Mesenteric fat pad (tissue), 1 donor: ENCODE results near the gene SPRED2. TPM values are rescaled to one million over a fixed set of nuclear protein-coding genes. Genes with fewer than 3 reads are reported as not detected.

Source experiments
- DNase-seq: peaks from one replicate; pipeline ENCODE4 v3.0.0-alpha.2; 2020; ENCODE audit warnings: low spot score
- total RNA-seq: library from RNA; stranded (reverse); fragmentation: NEBNext Ultra II Directional; extraction: Animal tissue kit (Norgen Biotek cat#: 25700); gene quantifications from one replicate; pipeline ENCODE4 v1.2.1, GENCODE V29; 2021
- donor health status: DM: yes; HTN: yes; CAD: no.

Gene SPRED2
- total RNA-seq, 1 donor from 2014 or later: 48.7 TPM

DNA sequence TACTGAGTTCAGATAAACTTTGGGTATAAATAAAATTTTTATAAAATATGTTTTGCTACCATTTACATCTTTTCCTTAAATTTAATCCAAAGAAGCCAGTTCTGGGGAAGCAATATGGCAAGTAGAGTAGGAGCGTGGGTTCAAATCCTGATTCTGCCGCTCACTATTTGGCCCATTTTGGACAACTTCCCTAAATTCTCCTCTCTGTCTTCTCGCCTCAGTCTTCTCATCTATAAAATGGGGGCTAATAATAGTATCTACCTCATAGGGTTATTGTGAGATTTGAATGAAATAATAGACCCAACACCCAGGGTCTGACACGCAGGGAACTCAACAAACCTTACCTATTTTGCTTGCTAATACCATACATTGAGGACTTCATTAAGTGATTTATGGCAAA is 145.0 kb downstream of the SPRED2 start:
- no peak for DNase-seq

DNA sequence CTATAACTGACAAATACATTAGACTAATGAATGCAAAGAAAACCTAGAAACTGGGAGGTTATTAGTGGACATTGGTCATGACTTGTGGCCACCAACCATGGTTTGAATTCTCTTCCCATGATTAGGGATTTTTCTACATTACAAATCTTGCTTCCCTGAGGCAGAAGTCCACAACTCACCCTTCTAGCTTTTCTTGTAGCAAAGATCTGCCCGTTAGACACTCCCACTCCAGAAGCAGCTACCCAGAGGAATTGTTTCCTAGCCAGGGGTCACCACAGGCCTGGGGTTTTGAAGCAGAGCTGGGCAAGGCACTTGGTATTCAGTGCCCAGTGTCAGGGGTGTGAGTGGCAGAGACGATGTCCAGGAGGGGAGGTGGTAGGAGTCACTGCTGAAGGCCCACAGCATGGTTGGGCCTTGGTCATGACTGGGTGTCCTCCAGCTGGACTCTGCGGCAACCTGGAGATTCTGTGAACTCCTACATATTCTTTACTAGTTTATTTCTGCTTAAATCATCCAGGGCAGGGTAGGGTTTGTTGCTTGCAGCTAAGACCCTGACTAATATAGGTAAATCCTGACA is 149.8 kb downstream of the SPRED2 start:
- no peak for DNase-seq

DNA sequence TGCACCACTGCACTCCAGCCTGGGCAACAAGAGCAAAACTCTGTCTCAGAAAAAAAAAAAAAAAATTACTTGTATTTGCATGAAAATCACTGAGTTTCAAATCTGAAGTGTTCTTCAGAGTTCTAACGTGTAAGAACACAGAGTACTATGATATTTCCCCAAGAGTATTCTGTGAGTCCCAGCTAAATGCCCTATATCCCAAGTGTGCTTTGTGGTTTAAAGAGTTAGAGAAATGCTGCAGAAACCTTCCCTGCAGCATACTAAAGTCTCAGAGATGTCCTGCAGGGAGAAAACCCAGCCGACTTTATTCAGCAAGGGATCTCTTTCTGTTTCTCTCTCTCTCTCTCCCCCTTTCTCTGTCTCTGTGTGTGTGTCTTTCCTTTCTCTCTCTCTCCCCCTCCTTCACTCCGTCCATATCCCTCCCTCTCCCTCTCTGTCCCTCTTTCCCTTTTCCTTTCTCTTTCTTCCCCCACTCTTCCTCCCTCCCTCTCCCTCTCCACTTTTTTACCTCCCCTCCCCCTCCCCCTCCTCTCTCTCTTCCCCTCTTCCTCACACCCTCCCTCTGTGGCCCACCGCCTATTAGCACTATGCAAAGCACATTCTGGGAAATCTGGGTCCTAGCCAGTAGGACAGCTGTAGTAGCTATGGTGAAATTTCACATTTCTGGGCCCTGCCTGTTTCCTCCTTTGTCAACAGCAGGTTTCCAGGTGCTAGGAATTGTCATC is 150.6 kb downstream of the SPRED2 start:
- DNase-seq: no peak

DNA sequence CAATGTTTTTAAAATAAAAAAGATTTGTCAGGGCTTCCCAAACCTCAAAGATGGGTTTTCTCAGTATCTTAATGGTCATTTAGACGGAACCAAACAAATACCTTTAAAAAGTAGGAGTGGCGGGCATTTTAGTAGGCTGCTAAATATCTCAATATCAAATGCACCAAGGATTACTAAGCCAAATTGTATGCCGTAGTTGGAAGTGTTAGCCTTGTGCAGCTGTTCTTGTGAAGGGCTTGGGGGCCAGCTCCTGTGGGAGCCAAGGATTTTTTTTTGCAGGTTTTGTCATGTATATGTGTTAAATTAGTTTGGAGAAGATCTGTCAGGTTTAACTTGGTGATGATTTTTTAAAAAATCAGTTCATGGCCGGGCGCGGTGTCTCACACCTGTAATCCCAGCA is 152.6 kb downstream of the SPRED2 start:
- no peak for DNase-seq

DNA sequence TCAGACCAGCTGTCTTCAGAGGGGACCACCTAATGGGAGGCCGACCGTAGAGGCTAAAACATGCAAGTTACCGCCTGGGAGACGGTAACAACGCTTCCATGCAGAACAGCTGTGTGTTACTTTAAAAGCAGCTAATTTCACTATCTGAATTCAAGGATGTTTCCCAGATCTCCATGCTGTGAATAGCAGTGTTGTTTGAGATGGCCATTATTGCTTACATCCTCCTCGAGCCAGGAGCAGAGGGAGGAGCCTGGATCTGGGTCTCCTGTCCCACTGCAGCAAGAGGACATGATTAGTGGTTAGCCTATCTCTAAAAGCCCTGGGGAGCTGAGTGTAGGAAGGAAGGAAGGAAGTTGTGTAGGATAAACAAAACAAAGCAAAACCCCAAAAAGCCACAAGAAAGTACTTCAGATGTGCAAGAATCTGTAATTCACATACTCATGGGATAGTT is 153.8 kb downstream of the SPRED2 start:
- no peak for DNase-seq

DNA sequence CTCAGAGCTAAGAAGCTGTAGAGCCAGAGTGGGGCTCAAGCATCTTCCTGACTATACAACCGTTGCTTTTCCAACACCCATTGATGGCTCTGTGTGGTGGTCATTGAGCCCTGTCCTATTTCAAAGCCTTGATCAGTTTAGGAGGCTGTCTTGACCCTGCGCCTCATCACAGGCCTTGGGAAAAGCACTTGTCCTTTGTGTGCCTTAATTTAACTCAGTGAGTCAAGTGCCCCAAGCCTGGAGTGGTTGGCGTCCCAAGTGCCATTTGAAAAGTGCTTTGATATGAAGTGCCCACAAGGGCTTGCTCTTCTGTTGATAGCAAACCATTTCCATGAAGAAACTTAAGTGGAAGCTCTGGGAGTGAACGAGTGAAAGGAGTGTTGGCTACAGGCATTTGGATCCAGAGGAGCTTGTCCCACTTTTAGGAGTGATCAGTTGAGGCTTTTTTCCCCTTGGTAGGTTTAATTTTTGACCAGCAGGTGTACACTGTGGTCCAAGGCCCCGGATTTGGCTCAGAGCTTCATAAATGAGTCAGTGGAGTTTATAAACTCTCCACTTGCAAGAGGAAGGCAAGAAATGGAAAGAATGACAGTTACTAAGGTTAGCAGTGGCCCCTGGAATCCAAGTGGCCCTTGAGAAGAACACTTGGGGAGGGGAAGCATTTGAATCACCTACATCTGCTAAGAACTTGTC is 154.5 kb downstream of the SPRED2 start:
- DNase-seq: no peak

DNA sequence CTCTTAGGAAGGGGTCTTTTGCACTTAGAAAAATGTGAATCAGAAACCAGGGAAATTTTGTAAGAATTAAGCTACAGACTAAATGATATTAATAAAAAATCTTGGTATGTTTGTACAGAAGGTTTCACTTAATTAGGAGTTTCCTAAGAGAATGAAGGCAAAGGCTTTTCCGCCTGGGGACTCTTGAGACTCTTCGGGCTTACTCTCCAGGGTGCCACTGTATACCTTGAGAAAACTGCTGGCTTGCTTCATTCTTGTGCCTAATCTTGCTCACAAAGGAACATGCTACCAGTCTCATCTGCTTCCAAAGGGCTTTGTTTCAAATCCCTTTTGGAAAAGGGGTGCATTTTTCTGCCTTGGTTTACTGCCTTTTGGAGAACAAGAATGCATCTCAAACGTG is 155.3 kb downstream of the SPRED2 start:
- DNase-seq: no peak

DNA sequence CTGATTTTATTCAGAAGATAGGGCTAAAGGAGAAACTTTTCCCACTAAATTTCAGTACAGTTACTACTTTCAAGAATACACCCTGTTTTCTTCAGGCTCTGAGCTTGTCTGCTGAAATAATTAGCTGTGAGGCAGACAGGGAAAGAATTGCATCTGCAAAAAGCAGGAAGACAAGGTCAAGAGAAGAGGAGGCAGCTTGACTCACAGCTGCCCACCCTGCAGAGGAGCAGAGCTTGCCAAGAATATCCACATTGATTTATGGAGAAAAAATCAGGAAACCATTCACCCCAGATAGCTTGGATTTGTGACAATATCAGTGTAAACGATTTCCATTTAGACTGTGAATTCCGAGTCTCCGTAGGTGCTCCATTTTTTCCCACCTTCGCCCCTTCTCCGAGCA is 155.8 kb downstream of the SPRED2 start:
- DNase-seq: no peak

DNA sequence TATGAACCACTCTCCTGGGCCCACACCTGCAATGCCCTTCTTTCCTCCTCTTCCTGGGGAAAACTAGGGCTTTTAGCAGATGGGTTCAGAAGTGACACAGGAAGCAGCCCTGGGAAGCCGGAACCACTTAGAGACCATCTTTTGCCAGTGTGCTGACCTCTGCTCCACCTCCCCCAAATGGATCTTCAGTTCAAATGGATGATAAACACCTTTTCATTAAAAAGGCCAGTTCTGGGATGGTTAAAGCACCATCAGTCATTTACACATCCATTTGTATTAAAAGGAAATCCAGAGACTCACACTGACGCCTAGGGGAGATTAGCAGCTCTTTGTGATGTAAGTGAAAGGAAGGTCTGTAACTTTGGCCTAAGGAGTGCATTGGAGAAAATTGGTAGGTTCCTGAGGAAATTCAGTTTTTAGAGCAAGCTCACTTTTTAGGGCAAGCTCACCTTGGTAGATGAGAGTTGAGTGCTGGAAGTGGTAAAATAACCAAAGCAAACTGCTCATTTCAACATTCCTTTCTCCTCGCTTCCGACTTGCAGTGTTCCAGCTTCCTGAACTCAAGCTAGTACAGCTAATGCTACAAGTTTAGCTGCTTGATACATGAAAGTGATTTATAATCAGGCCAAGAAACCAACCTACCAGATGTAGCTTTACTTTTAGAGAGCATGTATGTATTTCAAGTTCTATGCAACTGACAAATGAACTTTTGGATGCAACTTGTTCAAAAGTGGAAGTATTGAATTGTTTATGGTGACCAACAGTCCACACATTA is 157.1 kb downstream of the SPRED2 start:
- DNase-seq: no peak

DNA sequence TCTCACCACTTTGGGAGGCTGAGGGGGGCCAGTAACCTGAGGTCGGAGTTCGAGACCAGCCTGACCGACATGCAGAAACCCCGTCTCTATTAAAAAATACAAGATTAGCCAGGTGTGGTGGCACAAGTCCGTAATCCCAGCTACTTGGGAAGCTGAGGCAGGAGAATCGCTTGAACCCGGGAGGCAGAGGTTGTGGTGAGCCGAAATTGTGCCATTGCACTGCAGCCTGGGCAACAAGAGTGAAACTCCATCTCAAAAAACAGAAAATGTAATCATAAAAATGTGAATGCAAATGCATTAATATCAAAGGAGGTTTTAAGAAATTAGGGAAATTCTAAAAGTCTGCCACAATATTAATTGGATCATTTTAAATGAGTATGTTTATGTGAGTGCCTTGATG is 159.1 kb downstream of the SPRED2 start:
- DNase-seq: no peak

DNA sequence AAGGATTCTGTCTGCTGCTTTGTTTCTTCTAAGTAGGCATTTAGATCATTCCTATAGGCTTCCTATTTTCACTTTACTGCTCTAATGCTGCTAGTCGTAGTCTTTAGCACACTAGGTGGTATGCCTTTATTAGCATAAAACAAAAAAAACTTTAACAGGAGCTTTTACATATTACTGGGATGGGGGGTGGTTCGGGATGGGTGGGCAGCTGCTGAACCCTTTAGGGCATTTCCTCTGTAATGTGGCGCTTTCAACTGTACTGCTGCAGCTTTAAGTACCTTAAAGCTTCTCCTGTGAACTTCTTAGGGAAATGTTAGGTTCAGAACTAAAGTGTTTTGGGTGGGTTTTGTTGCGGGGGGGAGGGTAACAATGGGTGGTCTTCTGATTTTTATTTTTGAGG is 163.4 kb downstream of the SPRED2 start:
- DNase-seq: no peak

DNA sequence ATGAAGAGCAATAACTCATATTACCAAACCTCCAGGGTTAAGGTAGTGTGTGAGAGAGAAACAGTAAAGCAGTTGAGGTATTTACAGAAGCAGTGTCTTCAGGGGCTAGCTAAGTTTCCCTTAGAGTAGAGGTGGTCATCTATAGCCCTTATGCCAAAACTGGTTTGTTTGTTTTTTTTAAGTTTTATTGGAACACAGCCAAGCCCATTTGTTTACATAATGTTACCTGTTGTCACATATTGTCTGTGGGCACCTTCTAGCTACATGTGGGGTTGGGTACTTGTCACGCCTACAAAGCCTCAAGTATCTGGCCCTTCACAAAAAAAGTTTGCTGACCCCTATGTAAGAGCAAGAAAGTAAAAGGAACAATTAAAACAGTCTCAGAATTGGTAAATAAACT is 165.4 kb downstream of the SPRED2 start:
- DNase-seq: no peak

DNA sequence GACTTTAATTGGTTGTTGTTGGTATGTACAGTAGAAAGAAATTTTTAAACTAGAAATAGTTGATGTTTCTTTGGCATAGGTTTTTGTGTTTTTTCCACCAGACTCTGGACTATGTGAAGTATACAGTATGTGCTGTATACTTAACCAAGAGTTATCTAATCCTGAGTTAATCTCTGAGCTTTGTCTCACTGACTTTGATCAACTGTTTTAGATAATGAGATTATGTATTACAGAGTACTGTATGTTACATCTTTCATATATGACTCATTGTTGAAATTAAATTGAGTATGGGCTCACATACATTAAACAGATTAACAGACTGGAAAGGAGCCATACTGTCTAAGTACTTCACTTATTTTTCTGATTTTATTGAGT is 166.7 kb downstream of the SPRED2 start:
- DNase-seq: no peak

DNA sequence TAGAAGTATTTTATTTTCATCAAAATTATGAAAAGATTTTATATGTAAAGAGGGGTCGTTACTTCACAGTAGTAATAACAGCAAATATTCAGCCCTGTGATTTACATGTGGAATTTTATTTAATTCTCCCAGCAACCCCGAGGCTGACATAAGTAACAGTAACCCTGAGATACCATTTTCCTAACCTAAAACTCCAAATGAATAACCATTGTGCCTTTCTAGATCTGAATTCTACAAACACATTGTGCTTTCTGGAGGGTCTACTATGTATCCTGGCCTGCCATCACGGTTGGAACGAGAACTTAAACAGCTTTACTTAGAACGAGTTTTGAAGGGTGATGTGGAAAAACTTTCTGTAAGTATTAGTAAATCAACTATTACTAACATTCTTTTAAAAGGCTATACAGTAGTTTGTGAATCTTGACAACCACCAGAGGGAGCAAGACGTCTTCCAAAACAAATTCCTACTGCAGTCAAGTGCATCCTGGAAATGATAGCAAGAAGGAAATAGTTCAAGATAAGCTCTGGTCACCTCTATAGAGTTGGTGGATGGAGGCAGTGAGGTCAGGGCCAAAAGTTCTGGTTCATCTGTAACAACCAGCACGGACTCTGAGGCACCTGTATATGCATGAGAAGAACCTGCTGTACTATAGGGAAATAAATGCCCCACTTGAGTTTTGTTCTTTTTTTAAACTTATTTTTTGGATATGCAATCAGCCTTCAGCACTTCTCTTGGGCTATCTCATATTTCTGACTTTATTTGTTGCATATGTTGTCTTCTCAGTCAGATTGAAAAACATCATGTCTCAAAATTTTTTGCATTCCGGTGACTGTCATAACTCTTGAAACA is 167.4 kb downstream of the SPRED2 start:
- DNase-seq: no peak

DNA sequence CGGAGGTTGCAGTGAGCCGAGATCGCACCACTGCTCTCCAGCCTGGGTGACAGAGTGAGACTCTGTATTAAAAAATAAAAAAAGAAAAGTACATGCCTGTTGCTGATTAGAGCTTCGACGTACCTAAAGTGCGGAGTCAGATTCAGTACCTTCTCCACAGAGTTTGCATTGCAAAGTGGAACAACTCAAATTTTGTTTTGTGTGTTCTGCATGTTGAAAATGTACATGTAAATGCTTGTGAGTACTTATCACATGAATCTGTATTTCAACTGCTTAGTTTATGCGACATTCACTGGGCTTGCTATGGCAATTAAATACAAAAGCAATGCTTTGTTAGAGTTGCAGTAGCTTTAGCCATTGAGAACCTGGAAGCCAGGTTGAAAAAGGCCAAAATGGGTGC is 168.4 kb downstream of the SPRED2 start:
- no peak for DNase-seq

DNA sequence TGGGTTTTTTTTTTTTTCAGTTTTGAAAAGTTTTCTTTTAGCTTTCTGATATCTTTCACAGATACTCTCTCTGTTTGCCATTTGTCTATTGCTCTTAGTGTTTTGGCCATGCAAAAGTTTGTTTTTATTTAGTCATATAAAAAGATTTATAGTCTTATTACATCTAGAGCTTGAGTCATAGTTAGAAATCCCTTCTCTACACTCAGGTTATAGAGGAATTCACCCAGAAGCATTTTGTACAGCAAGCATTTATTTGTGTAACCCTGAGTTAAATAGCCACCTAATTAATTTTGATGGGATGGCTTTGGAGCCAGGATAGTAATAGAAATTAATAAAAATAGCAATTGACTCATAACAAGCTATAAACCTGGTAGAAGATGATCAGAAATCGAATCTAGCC is 169.1 kb downstream of the SPRED2 start:
- DNase-seq: no peak

DNA sequence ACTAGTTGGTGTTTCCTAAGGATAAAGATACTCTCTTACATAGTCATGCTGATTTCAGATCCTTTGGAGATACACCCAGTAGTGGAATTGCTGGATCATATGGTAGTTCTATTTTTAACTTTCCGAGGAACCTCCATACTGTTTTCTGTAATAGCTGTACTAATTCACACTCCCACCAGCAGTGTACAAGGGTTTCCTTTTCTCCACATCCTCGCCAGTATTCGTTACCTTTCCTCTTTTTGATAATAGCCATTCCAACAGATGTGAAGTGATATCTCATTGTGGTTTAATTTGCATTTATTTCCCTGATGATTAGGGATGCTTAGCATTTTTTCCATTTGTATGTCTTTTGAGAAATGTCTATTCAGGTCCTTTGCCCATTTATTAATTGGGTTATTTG is 170.7 kb downstream of the SPRED2 start:
- no peak for DNase-seq
